Endothelial cell of umbilical vein (primary cell): ENCODE measurements around the gene AUTS2. TPM values are rescaled to one million over a fixed set of nuclear protein-coding genes. Genes with fewer than 3 reads are reported as not detected.

Experiments
- BruUV-seq: library from RNA; stranded (reverse); fragments of 400-500 nt; replicated peaks from 2 replicates; lab custom pipeline; 2021; lab: Mats Ljungman, UMichigan
- CTCF ChIA-PET: fragments of 300-600, 350-600 bp; sonication (Branson Sonifier 250); formaldehyde crosslinking; loops from one replicate; lab custom pipeline; 2021; ENCODE audit warnings: antibody characterized with exemption, inconsistent platforms; lab: Charles Lee
- POLR2A ChIA-PET: fragments of 300-600, 350-600 bp; sonication (Branson Sonifier 250); formaldehyde crosslinking; loops from one replicate; lab custom pipeline; 2021; ENCODE audit warnings: antibody characterized with exemption, inconsistent platforms; lab: Charles Lee
- DNase-seq: peaks from one replicate; pipeline ENCODE4 v3.0.0-alpha.2; 2011; ENCODE audit warnings: low read depth, low spot score
- FAIRE-seq: peaks from 2 replicates; lab custom pipeline; 2011; peaks lifted over from hg19 to GRCh38; lab: Jason Lieb, UNC
- H2AFZ ChIP-seq: 2 replicates; pipeline ENCODE4 v1.6.0; 2012; ENCODE audit warnings: low read depth, low read length, control low read depth, inconsistent platforms
- H3K27ac ChIP-seq: 2 replicates; pipeline ENCODE4 v1.5.1; 2011; ENCODE audit warnings: low read depth, mild to moderate bottlenecking, control low read depth, low read length, moderate library complexity; ENCODE audit not compliant: insufficient read depth
- H3K27me3 ChIP-seq, 2 experiments: 2 replicates each; pipeline versions ENCODE4 v1.6.0 to v1.6.1; 2011; ENCODE audit warnings: low read length in 2 of 2, mixed read lengths in 1 of 2; ENCODE audit not compliant: control insufficient read depth in 2 of 2, insufficient read depth in 2 of 2
- H3K36me3 ChIP-seq, 2 experiments: 2 replicates in 1 of 2; 3 replicates in 1 of 2; pipeline ENCODE4 v1.5.1; 2011; ENCODE audit warnings: low read length in 2 of 2, mild to moderate bottlenecking in 1 of 2, moderate library complexity in 1 of 2; ENCODE audit not compliant: control insufficient read depth in 2 of 2, insufficient read depth in 2 of 2; ENCODE audit errors: extremely low read depth in 1 of 2
- H3K4me1 ChIP-seq: 3 replicates; pipeline ENCODE4 v1.5.1; 2011; ENCODE audit warnings: mild to moderate bottlenecking, low read length; ENCODE audit not compliant: control insufficient read depth, insufficient read depth; ENCODE audit errors: extremely low read depth
- H3K4me2 ChIP-seq: 2 replicates; pipeline ENCODE4 v1.6.1; 2011; ENCODE audit warnings: low read length, control low read depth, mixed read lengths; ENCODE audit not compliant: insufficient read depth
- H3K4me3 ChIP-seq, 3 experiments: fragments of 200-600 bp in 1 of 3; sonication (generic), shearing (Covaris generic) in 1 of 3; replicated peaks in 1 of 3; 2 replicates each; pipeline ENCODE4 v1.5.1; 2011 to 2016; ENCODE audit warnings: control low read depth in 3 of 3, low read length in 3 of 3, mild to moderate bottlenecking in 2 of 3, inconsistent platforms in 1 of 3, low read depth in 1 of 3, moderate library complexity in 1 of 3; ENCODE audit not compliant: insufficient read depth in 1 of 3
- H3K79me2 ChIP-seq: 2 replicates; pipeline ENCODE4 v1.6.0; 2012; ENCODE audit warnings: low read length, inconsistent platforms; ENCODE audit not compliant: control insufficient read depth, insufficient read depth
- H3K9ac ChIP-seq: replicated peaks from 2 replicates; pipeline ENCODE3; 2011; ENCODE audit warnings: low read length, control low read depth; ENCODE audit not compliant: insufficient read depth; ENCODE audit errors: extremely low read depth
- H3K9me1 ChIP-seq: replicated peaks from 3 replicates; pipeline ENCODE4 v1.6.0; 2011; ENCODE audit warnings: mild to moderate bottlenecking, low read length; ENCODE audit not compliant: control insufficient read depth, insufficient read depth; ENCODE audit errors: extremely low read depth
- H3K9me3 ChIP-seq: replicated peaks from 2 replicates; pipeline ENCODE4 v1.5.1; 2012; ENCODE audit warnings: low read length, inconsistent platforms; ENCODE audit not compliant: control insufficient read depth, insufficient read depth
- H4K20me1 ChIP-seq: replicated peaks from 2 replicates; pipeline ENCODE3; 2011; ENCODE audit warnings: mild to moderate bottlenecking, low read length; ENCODE audit not compliant: control insufficient read depth, insufficient read depth; ENCODE audit errors: extremely low read depth
- CTCF ChIP-seq, 2 donors: IDR thresholded peaks; 1 replicate in 1 of 2; 2 replicates in 1 of 2; pipeline ENCODE4 v1.5.1; 2011; ENCODE audit warnings: low read length in 2 of 2, mild to moderate bottlenecking in 2 of 2, moderate library complexity in 2 of 2, control low read depth in 1 of 2, inconsistent platforms in 1 of 2, low read depth in 1 of 2; ENCODE audit not compliant: insufficient read depth in 1 of 2; ENCODE audit errors: extremely low read depth in 1 of 2
- EZH2 ChIP-seq: IDR thresholded peaks from 2 replicates; pipeline ENCODE4 v1.6.1; 2012; ENCODE audit warnings: borderline replicate concordance, low read depth, mild to moderate bottlenecking, moderate library complexity, low read length, inconsistent platforms; ENCODE audit not compliant: severe bottlenecking
- FOS ChIP-seq: IDR thresholded peaks from 2 replicates; pipeline ENCODE4 v1.6.1; 2011; ENCODE audit warnings: mild to moderate bottlenecking, low read length, moderate library complexity, borderline replicate concordance; ENCODE audit not compliant: insufficient read depth
- GATA2 ChIP-seq: IDR thresholded peaks from 2 replicates; pipeline ENCODE4 v1.7.0; 2011; ENCODE audit warnings: low read depth, mild to moderate bottlenecking, moderate library complexity, mixed read lengths, low read length; ENCODE audit not compliant: insufficient read length, insufficient read depth
- JUN ChIP-seq: IDR thresholded peaks from 2 replicates; pipeline ENCODE4 v1.6.1; 2011; ENCODE audit warnings: borderline replicate concordance, low read depth; ENCODE audit not compliant: insufficient read length, insufficient read depth
- MAX ChIP-seq: IDR thresholded peaks from 2 replicates; pipeline ENCODE4 v1.6.1; 2011; ENCODE audit not compliant: insufficient read depth, insufficient read length
- MYC ChIP-seq: IDR thresholded peaks from one replicate; pipeline ENCODE4 v1.6.1; 2011; ENCODE audit warnings: mild to moderate bottlenecking, low read depth, low read length
- POLR2A ChIP-seq: IDR thresholded peaks from 2 replicates; pipeline ENCODE4 v1.6.1; 2012; ENCODE audit warnings: low read depth, mild to moderate bottlenecking, control low read depth, low read length
- POLR2AphosphoS5 ChIP-seq: IDR thresholded peaks from 2 replicates; pipeline ENCODE4 v1.6.1; 2012; ENCODE audit warnings: low read depth, mild to moderate bottlenecking, control low read depth, low read length, moderate library complexity; ENCODE audit not compliant: insufficient read depth
- dilution Hi-C: fragments of 300-500 bp; cut with MboI; formaldehyde crosslinking; loops from one replicate; pipeline ENCODE4 v1.15.0; 2019; ENCODE audit warnings: low sequenced_read_pairs; ENCODE audit not compliant: extremely low pct_ligation_motif_present
- intact Hi-C: fragments of 100-400 bp; cut with micrococcal nuclease; formaldehyde crosslinking; loops from one replicate; pipeline ENCODE4 v1.10.0; 2022
- polyA plus RNA-seq, 4 experiments: library from polyadenylated mRNA; depleted of rRNA in 3 of 4; stranded (reverse) in 3 of 4; unstranded in 1 of 4; fragments of >200 nt; gene quantifications; 2 replicates each; pipeline versions ENCODE4 v1.2.1 to v1.2.3, GENCODE V29; 2011 to 2012; ENCODE audit warnings: missing spikeins in 1 of 4
- total RNA-seq: library from RNA; stranded (reverse); gene quantifications from 2 replicates; pipeline ENCODE4 v1.2.3, GENCODE V29; 2021

The AUTS2 gene
- total and polyA plus RNA-seq, 2 donors (not counting 3 experiments of a cell fraction or from before 2014, with no cell fraction given), result 0.59 to 8.0 TPM

GRCh38 chr7:69605546-69605945, 7.3 kb downstream of the AUTS2 start:
- no peaks in the 10 kb centered on the region for H3K36me3 ChIP-seq

GRCh38 chr7:69608049-69608448, 9.8 kb downstream of the AUTS2 start:
- no peaks in the 10 kb centered on the region for H3K27me3 ChIP-seq
- ChIA-PET POLR2A (no interaction called here), CTCF (no interaction called here)
- TF ChIP-seq JUN (no peak), MAX (no peak), MYC (no peak), GATA2 (no peak), POLR2A (no peak), POLR2AphosphoS5 (no peak), EZH2 (no peak), FOS (no peak), CTCF (IDR thresholded peaks at IDR 0.05; ENCODE audit: extremely low read depth in 1 of 2, insufficient read depth in 1 of 2, low read depth in 1 of 2, low read length in 2 of 2) (no peak)
- no peaks in the 10 kb centered on the region for H3K9me3 ChIP-seq
- no peaks in the 10 kb centered on the region for H3K9me1 ChIP-seq
- BruUV-seq, result no TSS peak
- H4K20me1 ChIP-seq, result no peaks in the 10 kb centered on the region
- no peaks in the 10 kb centered on the region for H3K36me3 ChIP-seq
- H3K9ac ChIP-seq, result no peak overlapping the region
- no peak overlapping the region for H3K27ac ChIP-seq
- no peak overlapping the region for H3K4me3 ChIP-seq
- no peak overlapping the region for H2AFZ ChIP-seq
- DNase-seq (no peak), FAIRE-seq (no peak)
- intact Hi-C loops (no loop called here), dilution Hi-C loops (no loop called here)
- no peaks in the 10 kb centered on the region for H3K4me1 ChIP-seq
- H3K79me2 ChIP-seq, result no peaks in the 10 kb centered on the region
- no peak overlapping the region for H3K4me2 ChIP-seq

More at GRCh38 chr7:69605546-69605945, 7.3 kb downstream of the AUTS2 start:
- FAIRE-seq (no peak), DNase-seq (no peak)
- Histone ChIP-seq H4K20me1 (no peaks in the 10 kb centered on the region), H3K27me3 (peaks cover 8 to 9% of the 10 kb centered on the region in 2 experiments), H3K9me3 (no peaks in the 10 kb centered on the region), H3K27ac (no peak overlapping the region), H3K79me2 (no peaks in the 10 kb centered on the region), H3K9ac (no peak overlapping the region), H3K9me1 (no peaks in the 10 kb centered on the region), H3K4me3 (no peak overlapping the region), H3K4me1 (no peaks in the 10 kb centered on the region), H3K4me2 (no peak overlapping the region), H2AFZ (no peak overlapping the region)
- POLR2A ChIA-PET, result no interaction called here
- CTCF ChIA-PET, result no interaction called here
- TF ChIP-seq JUN (no peak), EZH2 (no peak), MYC (no peak)
- BruUV-seq, result no TSS peak
- dilution Hi-C loops, result no loop called here
- intact Hi-C loops, result no loop called here
